Uterine smooth muscle cell (primary cell): ENCODE results near the gene HHIP. TPM values are rescaled to one million over a fixed set of nuclear protein-coding genes. Genes with fewer than 3 reads are reported as not detected.

Source experiments
- total RNA-seq: library from RNA; depleted of rRNA; stranded (reverse); fragments of >200 nt; gene quantifications from 2 replicates; pipeline ENCODE4 v1.2.3, GENCODE V29; 2014

HHIP gene
- 1.4 and 3.7 TPM in 2 replicates for total RNA-seq

GRCh38 chr4:144645631-144646522 lies at the start of gene HHIP:
Gene HHIP (plus strand): TSS chr4:144646156. CDS start chr4:144646676, 520 bp downstream.

